Lung (tissue), 12 donors: ENCODE data around the gene ACVR1B. TPM values are rescaled to one million over a fixed set of nuclear protein-coding genes. Genes with fewer than 3 reads are reported as not detected.

Experiments
- ATAC-seq: fragments of 200-7000 bp; cut with Tn5 transposase; one replicate; pipeline ENCODE4 v1.9.1; 2020; ENCODE audit warnings: moderate number of reproducible peaks; ENCODE audit not compliant: insufficient read depth, low FRiP score
- DNase-seq, 3 donors: peaks; one replicate each; pipeline ENCODE4 v3.0.0-alpha.2; 2013 to 2017
- H3K27ac ChIP-seq, 2 donors: one replicate each; pipeline ENCODE4 v1.5.1; 2013; ENCODE audit warnings: mild to moderate bottlenecking in 2 of 2, moderate library complexity in 2 of 2, control low read depth in 1 of 2, inconsistent platforms in 1 of 2, low read depth in 1 of 2, low read length in 1 of 2
- H3K27me3 ChIP-seq, 3 donors: one replicate each; pipeline ENCODE4 v1.5.1; 2013; ENCODE audit warnings: low read length in 2 of 3; ENCODE audit not compliant: control insufficient read depth in 3 of 3, insufficient read depth in 3 of 3
- H3K36me3 ChIP-seq, 4 donors: one replicate each; pipeline ENCODE4 v1.5.1; 2013; ENCODE audit warnings: low read length in 4 of 4, mild to moderate bottlenecking in 1 of 4, moderate library complexity in 1 of 4; ENCODE audit not compliant: control insufficient read depth in 4 of 4, insufficient read depth in 4 of 4
- H3K4me1 ChIP-seq, 5 donors: one replicate each; pipeline ENCODE4 v1.5.1; 2013; ENCODE audit warnings: low read length in 5 of 5, mild to moderate bottlenecking in 2 of 5, moderate library complexity in 1 of 5; ENCODE audit not compliant: control insufficient read depth in 5 of 5, insufficient read depth in 5 of 5
- H3K4me3 ChIP-seq: one replicate; pipeline ENCODE4 v1.5.1; 2013; ENCODE audit warnings: mild to moderate bottlenecking, control low read depth, moderate library complexity
- H3K9ac ChIP-seq, 2 donors: one replicate each; pipeline ENCODE4 v1.5.1; 2013; ENCODE audit warnings: low read length in 2 of 2, control low read depth in 1 of 2; ENCODE audit not compliant: insufficient read depth in 1 of 2
- H3K9me3 ChIP-seq, 4 donors: one replicate each; pipeline ENCODE4 v1.5.1; 2013; ENCODE audit warnings: low read length in 3 of 4, mild to moderate bottlenecking in 1 of 4, moderate library complexity in 1 of 4; ENCODE audit not compliant: control insufficient read depth in 4 of 4, insufficient read depth in 3 of 4
- CTCF ChIP-seq: IDR thresholded peaks from 2 replicates; pipeline ENCODE4 v1.5.1; 2012; ENCODE audit warnings: mild to moderate bottlenecking; ENCODE audit errors: control extremely low read depth, extremely low read depth
- WGBS, 2 donors: extraction: QIAGEN DNeasy Blood & Tissue Kit; methylation state at CpG; one replicate each; pipeline ENCODE4 v1.1.7; 2013; 5-methylcytosine and 5-hydroxymethylcytosine counted together
- polyA plus RNA-seq, 2 donors: library from polyadenylated mRNA; stranded (reverse); fragments of 200-250 nt; gene quantifications; one replicate each; pipeline ENCODE4 v1.2.1, GENCODE V29; 2013
- total RNA-seq, 2 donors: library from RNA; depleted of rRNA in 1 of 2; stranded (reverse); fragments of >200 nt in 1 of 2; gene quantifications; one replicate each; pipeline ENCODE4 v1.2.1, GENCODE V29; 2014 to 2021
- donor health status: control.
- donor health status: control.
- donor health status: Bipolar disorder and iron deficiency.
- donor health status: healthy.
- donor health status: DM: yes; HTN: yes; CAD: no.

Gene ACVR1B
- total and polyA plus RNA-seq, 4 donors = 14.0 to 41.7 (median 21.0) TPM

GRCh38 chr12:51938726-51939125 is 12.8 kb upstream of the ACVR1B start:
- H3K4me3 ChIP-seq = no peak overlapping the region
- ATAC-seq (no peak), DNase-seq (no peak)
- TF ChIP-seq CTCF = no peak
- H3K9me3 ChIP-seq = peaks cover 0 to 2% (median 0%) of the 10 kb centered on the region in 4 donors
- no peaks in the 10 kb centered on the region for H3K36me3 ChIP-seq
- no peak overlapping the region for H3K9ac ChIP-seq
- H3K27ac ChIP-seq = no peak overlapping the region
- no peaks in the 10 kb centered on the region for H3K27me3 ChIP-seq
- H3K4me1 ChIP-seq = peaks cover 0 to 19% (median 7%) of the 10 kb centered on the region in 5 donors
- WGBS, 2 donors = 85 to 96% methylated on average over 6 of the region's 6 CpGs

GRCh38 chr12:51941011-51941581 is 10.4 kb upstream of the ACVR1B start:
- H3K4me1 ChIP-seq = peaks cover 0 to 19% (median 7%) of the 10 kb centered on the region in 5 donors
- ATAC-seq = no peak

GRCh38 chr12:51941604-51942003 is 9.9 kb upstream of the ACVR1B start:
- H3K27me3 ChIP-seq = no peaks in the 10 kb centered on the region
- 26 to 40% methylated on average over 4 of the region's 4 CpGs for WGBS, 2 donors
- TF ChIP-seq CTCF = no peak
- no peak for ATAC-seq
- peaks cover 0 to 19% (median 7%) of the 10 kb centered on the region in 5 donors for H3K4me1 ChIP-seq
- H3K9me3 ChIP-seq = peaks cover 0 to 5% (median 2%) of the 10 kb centered on the region in 4 donors
- peak; percentile 64 to 89 (median 79) for DNase-seq
- no peak overlapping the region for H3K27ac ChIP-seq
- H3K36me3 ChIP-seq = no peaks in the 10 kb centered on the region
- no peak overlapping the region for H3K4me3 ChIP-seq
- H3K9ac ChIP-seq = no peak overlapping the region

More at GRCh38 chr12:51941011-51941581, 10.4 kb upstream of the ACVR1B start:
- Histone ChIP-seq H3K4me3 (no peak overlapping the region), H3K9me3 (peaks cover 0 to 5% (median 2%) of the 10 kb centered on the region in 4 donors), H3K27me3 (no peaks in the 10 kb centered on the region), H3K9ac (no peak overlapping the region), H3K27ac (no peak overlapping the region), H3K36me3 (no peaks in the 10 kb centered on the region)
- DNase-seq = peak; percentile 58 to 92 (median 89)
- no peak for TF ChIP-seq CTCF
- 47 to 56% methylated on average over 15 of the region's 15 CpGs for WGBS, 2 donors

- Histone ChIP-seq H3K9ac (no peak overlapping the region), H3K9me3 (peaks cover 0 to 5% (median 2%) of the 10 kb centered on the region in 4 donors), H3K27me3 (no peaks in the 10 kb centered on the region), H3K4me3 (no peak overlapping the region), H3K27ac (no peak overlapping the region), H3K4me1 (peaks cover 0 to 19% (median 7%) of the 10 kb centered on the region in 5 donors), H3K36me3 (no peaks in the 10 kb centered on the region)
- no peak for DNase-seq
- ATAC-seq = no peak
- WGBS, 2 donors = 89 to 93% methylated on average over 7 of the region's 7 CpGs
- no peak for TF ChIP-seq CTCF
Measured at GRCh38 chr12:51942056-51942455, 9.4 kb upstream of the ACVR1B start.
